T-helper 1 cell (primary cell): ENCODE measurements around the gene GLMP.
A peak's percentile ranks its signal among the peaks of the same experiment; 100 is the strongest.

ENCODE experiments used
- DNase-seq, 5 donors: peaks; one replicate each; pipeline ENCODE4 v3.0.0-alpha.2; 2012 to 2020

GLMP gene

DNA sequence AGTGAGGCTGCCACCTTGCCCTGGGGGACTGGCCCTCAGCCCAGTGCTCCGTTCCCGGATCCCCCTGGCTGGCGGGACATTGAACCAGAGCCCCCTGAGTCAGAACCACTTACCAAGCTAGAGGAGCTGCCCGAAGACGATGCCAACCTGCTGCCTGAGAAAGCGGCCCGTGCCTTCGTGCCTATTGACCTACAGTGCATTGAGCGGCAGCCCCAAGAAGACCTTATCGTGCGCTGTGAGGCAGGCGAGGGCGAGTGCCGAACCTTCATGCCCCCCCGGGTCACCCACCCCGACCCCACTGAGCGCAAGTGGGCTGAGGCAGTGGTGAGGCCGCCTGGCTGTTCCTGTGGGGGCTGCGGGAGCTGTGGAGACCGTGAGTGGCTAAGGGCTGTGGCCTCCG lies 10.0 kb downstream of the GLMP start:
- no peak for DNase-seq

DNA sequence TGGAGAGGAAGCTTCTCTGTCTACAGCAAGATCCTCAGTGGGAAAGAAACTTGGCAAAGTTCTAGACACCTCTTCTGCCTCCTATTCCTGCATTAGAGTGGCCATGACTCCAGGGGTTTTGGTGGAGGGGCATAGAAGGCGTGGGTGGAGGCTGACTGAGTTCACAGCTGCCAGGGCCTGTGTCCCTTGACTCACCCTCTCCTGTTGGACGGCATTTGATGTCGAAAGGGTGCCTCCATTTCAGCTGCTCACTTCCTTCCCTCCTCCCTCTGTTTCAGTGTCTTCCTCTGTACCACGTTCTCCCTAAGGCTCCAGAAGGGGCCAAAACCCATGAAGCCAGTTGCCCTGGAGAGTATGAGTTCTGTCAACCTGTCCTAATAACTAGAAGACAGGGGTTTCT lies 10.7 kb downstream of the GLMP start:
- no peak for DNase-seq

DNA sequence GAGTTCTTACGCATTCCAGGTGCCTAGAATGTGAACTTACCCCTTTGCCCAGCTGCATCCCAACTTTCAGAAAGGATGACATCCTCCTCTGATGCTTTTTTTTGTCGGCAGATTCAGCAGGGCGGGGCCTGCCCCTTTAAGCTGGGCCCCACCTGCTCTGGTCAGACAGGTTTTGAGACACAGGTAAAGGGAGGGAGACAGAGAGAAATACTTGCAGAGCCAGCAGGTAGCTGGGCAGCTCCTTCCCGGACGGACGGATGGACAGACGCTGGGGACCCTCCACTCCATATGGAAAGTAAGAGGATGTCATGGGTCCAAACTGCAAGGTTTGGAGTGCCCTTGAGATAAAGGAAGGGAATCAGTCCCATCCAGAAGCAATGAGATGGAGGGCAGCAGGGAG lies 11.4 kb downstream of the GLMP start, which contains the start of gene TMEM79:
TSS of gene TMEM79 (plus strand) at position 214 of the 400 bp plus-strand sequence. CDS start 902 bp downstream, outside the sequence.
- no peak for DNase-seq

DNA sequence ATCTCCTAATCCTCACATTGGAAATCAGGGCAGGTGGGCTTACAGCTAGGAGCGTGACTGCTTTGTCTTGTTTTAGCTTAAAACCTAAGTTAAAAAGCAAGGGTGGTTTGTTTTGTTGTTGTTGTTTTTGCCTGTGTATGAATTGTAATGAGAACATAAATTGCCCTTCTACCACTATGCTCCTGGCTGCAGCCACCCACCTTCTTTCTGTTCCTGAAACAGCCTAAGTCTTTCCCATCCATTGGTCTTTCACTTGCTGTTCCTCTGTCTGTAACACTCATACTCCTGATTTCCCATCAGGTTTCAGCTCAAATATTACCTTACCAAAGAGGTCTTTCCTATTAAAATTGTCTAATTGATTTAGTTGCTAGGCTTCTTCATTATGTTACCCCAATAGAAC lies 12.0 kb downstream of the GLMP start:
- no peak for DNase-seq

DNA sequence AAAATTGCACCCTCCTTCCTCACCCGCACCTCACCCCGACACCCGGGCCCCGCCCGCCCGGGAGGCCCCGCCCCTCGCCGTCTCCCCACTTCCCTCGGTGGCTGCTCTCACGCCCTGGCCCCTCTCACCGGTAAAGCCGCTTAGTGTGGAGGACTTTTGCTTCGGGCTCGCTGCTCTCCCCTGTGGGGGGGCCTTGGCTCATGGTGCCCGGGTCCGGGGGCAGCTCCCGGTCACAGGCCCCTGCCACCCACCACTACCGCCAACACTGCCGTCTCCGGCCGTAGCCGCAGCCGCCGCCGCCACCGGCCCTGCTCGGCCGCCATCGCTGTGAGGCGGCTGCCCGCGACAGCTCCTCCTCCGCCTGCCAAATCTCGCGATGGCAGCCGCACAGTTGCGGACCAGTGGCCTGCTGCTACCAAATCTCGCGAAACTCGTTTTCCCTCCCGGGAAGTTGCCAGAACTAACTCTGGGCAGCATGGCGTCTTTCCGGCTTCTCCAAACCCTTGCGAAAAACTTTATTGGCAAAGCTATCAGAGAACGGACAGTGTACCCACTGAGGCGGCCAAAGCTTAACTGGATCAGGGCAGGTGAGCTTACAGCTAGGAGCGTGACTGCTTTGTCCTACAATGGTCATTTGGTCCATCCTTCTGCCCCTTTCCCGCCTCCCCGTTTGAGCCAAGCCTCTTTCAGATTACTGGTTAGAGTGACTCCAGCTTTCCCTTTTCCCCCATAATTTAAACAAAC lies 12.8 kb downstream of the GLMP start, which contains the start of gene SMG5:
TSS of gene SMG5 (minus strand) at position 347 of the 744 bp plus-strand sequence. CDS start at position 202, 145 bp downstream.
- DNase-seq: peak; percentile 91 to 98 (median 95)

DNA sequence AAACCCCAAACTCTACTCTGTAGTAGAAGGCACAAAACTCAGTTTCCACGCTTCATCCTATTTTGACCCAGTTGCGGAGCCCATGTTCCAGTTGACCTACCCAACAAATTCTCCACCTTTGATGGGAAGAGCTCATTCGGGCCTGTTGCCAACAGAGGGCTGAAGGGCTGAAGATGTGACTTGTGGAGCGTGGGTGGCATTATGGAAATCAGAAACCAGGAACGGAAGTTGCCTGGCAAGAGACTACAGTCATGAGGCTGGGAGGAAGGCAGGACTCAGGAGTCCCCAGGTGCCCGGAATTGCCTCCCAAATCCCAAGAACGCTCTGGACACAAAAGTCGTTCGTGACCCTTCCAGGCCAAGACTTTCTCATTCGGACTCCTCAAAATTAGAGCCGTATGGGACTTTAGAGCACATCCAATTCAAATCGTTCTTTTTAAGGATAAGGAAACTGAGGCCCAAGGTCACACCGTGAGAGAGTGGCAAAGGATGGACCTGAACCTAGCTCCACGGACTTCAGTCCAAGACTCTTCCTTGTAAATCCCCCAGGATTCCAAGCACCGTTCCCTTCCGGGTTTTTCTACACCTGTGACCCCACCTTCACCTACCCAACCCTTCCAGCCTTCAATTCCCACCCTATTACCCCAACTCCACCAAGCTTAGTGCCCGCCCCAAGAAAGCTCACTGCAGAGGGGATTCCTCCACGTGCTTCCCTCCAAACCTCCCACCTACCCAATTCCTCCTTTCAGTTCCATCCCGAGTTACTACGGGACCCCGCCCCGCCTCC lies 13.6 kb downstream of the GLMP start:
- no peak for DNase-seq

DNA sequence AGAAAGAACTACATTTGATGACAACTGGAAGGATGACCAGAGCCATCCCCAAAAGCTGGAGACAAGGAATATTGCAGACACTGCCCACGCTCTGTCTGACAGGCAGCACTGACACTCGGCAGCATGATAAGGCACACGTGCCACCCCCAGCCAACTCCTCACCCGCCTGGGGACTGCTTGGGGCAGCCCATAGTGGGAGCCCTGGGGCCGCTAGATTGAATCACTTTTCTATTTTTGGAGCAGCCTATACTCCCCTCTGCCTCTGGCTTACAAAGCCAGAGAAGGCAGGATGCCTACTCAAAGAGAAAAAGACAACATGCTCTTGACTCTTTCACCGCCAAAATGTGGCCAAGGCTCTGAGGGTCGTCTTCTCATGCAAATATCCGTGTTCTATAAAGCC lies 14.2 kb downstream of the GLMP start:
- DNase-seq: peak in 1 of 5 donors; percentile 46

DNA sequence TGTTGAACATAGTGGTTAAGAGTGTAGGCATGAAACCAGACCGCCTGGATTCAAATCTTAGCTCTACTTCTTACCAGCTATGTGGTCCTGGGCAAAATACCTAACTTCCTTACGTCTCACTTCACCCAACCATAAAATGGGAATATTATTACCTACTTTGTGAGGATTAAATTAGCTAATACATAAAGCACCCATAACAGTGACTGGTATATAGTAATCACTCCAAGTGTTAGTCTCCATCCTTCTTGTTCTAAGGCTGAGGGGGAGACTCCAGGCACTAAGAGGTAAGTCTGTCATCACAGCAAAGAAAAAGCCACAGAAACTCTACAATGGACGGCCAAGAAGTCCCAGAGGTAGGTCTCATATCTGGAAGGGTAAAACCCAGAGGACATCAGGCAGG lies 15.6 kb downstream of the GLMP start:
- DNase-seq: no peak

DNA sequence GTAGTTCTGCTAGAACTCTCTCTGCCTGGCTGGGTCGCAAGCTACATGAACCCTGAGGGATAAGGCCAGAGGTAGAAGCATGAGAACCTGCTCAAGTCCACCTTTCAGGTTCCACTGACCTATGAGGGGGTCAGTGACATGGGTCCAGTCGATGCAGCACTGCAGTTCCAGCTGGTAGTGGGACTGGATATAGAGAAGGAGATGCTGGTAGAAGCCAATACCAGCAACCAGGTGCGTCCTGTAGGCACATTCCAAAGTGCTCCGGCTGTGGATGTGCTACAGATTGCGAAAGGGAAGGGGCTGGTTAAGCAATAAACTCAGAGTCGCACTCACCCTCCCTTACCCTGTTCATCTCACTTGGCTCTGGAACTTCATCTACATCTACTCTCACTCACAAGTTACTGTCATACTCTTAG lies 18.5 kb downstream of the GLMP start:
- DNase-seq: no peak

DNA sequence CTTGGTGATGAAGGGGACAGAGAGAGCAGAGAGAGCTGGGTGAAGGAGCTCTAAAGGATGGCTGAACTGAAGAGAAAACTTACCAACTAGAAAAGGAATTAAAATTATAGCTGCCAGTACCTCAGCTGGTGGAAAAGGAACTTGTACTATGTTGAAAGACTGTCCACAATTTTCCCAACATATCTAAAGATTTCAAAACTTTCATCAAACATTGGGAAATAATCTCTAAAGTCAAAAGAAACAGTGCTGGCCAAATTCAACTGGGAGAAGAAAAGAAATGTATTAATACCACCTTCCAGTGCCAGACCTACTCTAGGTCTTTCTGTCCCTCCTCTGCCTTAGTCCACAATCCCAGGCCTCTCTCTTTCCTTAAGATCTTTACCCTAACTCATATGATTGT lies 18.9 kb downstream of the GLMP start:
- DNase-seq: no peak

DNA sequence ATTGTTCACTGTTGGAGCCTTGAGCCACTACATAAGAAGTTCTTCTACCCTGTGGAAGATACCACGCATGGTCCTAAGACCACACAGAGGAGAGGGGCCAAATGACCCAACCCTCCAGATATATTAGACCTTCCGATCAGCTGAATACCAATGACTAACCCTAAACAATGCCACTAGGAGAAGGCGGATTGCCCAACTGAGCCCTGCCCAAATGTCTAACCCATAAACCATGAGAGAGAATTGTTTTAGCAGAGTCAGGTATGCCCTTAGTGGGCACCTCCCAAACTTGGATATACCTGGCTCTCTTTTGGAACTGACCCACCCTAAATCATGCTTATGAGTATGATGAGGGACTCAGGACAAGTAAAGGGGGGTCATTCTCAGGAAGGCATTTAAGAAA lies 25.2 kb downstream of the GLMP start:
- no peak for DNase-seq

DNA sequence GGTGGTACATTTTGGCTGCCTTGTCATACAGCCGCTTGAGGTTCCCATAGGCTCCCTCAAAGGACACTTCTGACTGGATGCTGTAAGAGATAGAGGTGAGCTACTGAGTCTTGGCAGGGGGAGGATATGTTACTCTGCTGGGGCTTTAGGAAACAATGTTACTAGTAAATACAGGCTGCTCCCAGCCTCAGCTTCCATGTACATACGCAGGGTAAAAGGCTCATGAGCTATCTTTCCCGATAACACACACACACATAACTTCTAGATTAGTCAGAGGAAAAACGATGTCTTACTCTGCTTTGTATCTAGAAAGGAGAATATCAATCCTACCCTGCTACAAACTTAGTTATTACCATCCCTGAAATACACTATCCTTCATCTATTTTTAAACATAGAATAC lies 27.1 kb downstream of the GLMP start:
- no peak for DNase-seq

DNA sequence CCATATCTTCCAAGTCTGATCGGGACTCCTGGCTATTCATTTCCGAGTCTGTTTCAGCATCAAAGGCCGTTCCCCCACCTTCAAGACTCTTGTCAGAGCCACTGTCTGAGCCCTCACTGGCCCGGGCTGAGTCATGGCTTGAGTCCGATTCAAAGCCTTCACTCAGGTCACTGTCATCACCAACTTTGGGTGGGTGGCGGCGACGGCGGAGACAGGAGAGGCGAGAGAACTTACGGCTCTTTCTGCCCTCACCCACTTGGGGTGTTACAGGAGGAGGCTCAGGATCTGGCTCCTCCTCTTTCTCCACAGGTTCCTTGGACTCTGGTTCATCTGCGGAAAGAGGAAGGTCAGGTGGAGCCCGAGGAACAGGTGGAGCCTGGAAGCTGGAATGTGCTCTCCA lies 29.4 kb downstream of the GLMP start:
- DNase-seq: no peak

DNA sequence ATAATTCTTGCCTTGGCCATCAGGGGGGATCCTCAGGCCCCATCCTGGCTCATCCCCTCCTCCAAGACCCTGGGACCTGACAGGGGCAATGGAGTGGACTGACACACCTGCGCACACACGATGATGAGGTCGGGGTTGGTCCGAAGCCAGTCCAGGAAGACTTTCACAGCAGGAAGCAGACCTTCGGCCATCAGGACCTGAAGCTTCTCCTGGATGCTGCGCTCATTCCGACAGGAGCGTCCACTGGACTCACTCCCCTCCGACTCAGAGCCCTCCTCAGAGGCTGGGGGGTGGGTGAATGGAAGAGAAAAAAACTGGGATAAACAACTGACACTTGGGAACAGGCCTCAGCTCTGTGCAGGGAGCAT lies 32.2 kb downstream of the GLMP start:
- DNase-seq: no peak

DNA sequence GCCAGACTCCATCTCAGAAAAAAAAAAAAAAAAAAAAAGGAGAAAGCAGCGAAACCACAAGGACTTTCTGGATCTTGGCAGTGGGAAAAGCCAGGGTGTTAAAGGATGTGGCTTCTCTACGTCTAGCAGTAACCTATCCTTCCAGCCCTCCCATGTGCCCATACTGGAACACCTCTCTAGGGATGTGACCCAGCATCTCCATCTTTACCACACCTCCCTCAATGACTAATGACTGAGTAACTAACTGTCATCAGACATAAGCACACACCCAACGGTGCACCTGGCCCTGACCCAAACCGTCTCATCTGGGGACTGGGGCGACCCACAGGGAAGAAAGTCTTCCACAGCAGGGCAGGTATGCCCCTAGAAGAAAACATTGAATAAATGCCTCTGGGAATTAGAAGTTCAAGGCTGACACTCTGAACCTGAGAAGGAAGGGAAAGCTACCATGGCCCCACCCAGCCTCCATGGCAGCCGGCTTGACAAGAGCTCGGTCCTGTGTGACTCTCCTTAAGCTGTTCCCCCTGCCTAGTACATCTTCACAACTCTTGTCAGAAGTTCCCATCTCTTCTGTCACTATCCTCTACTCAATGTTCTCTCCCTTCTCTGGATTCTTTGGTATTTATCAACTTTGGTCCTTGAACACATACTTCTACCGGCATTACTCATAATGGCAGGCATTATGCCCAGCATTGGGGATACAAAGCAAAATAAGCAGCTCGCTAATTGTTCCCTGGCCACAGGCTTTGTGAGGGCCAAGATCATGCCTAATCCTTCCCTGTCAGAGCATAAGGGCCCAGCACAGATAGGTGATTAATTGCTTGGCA lies 32.8 kb downstream of the GLMP start:
- DNase-seq: no peak

DNA sequence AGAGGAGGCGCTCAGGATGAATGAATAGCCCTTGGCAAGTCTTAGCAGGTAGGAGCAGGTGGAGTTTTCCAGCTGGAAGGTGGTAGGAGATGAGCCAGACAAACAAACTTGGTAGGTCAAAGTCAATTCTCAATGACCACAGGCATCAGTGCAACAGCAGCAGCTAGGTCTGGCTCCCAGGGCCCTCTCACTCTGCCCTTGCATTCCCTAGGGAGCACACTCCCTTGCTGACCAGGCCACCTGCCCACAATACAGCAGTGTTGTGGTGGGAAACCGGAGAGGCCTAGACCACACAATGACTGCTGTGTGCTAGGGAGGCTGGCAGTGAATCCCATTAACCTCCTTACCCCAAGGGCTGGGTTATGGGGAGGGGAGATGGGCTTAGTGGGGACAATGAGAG lies 34.6 kb downstream of the GLMP start:
- DNase-seq: no peak

DNA sequence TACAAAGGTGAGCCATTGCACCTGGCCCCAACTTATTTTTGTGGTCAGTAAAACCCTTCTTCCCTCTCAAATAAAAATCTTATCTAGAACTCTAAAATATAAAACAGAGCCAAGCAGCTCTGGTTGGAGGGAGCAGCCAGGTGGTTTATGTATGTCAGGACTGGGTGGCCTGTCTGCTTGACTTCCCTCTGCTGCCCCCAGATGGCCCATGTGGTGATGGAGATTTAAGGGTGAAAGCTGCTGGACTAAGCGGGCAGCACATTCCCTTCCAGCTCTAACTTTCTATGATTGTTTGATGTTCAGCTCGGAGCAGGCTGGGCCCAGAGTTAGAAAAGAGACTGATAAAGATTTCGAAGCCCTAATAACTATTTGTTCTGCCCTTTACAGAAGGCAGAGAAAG lies 35.7 kb downstream of the GLMP start:
- no peak for DNase-seq

DNA sequence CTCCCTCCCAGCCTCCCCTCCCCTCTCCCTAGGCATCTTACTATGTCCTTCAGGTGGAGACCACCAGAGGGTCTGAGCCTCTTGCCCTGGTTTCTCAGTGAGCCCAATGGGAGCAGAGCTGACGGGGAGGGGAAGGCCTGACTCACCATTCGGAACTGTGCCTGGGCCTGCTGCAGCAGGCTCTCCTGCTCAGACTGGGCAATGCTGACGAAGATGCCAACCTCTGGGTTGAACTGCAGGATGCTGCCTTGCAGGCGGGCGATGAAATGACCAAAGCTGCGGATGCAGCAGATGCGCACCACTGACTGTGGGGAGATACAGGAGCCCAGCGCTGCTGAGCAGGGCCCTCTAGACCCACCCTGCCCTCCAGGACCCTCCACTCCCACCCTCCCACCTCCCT lies 36.6 kb downstream of the GLMP start:
- no peak for DNase-seq

DNA sequence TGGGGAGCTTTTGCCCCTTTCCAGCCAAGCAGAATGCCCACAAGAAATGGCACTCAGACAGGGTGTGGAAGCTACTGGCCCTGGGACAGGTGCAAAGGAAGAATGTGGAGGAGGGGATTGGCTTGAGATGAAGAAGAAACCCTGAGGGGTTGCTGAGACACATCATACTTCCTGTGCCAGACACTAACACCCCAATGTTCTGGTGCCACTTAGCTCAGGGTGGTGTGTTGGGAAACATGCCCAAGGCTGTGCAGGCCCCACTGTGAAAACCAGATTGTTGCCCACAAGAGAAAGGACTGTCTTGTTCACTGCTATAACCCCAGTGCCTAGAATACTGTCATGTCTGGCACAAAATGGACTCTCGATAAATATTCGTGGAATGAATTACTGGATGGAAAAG lies 37.8 kb downstream of the GLMP start:
- DNase-seq: no peak

DNA sequence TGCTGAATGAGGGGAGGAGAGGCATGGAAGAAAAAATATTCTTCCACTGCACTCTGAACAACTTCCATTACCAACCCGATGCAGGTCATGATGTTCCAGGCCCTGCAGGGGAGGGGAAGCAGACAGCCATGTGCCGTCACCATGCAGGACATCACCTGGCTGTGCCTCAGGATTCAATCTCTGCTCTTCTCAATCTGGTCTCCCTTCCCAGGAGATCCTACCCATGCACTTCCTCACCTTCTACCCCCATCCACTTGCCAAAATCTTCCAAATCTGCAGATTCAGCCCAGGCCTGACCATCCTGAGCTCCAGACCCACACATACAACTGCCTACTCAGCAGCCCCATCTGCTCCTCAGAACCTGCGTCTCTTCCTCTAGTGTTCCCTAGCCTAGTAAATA lies 41.8 kb downstream of the GLMP start:
- no peak for DNase-seq

DNA sequence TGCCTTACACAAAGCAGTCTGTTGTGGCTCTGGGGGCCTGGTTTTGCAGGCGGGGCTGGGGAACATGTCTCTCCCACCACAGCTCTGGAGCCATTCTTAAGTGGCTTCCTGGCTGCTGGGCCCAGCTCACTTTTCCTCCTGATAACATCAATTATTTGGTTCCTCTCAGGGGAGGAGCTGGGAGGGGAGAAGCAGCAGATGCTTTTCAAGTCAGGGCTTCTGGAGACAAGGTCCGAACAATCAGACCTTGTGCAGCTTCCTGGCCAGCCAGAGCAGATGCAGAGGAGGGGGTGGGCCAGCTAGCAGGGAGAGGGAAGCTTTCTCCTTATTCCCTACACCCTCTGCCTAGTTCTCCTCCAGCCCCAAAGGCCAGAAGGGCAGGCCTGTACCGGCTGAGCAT lies 44.0 kb downstream of the GLMP start:
- no peak for DNase-seq

DNA sequence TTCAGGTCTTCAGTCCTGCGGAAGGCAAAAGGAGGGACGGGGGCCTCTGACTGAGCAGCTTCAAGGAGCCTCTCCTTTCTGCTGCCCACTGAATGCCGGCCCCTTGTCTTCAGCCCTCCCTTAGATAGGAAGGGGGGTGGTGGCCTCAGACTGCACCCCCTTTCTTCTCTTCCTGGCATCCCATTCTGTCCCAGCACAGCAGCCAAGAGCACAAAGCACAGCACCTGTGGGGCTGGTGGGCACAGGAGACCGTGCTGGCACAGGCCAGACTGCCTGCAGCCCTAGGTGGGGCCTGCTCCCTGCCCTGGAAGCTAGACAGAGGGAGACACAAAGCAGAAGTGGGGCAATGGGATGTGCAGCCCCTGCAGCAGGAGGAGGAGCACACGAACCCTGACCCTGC lies 45.9 kb downstream of the GLMP start:
- DNase-seq: no peak

DNA sequence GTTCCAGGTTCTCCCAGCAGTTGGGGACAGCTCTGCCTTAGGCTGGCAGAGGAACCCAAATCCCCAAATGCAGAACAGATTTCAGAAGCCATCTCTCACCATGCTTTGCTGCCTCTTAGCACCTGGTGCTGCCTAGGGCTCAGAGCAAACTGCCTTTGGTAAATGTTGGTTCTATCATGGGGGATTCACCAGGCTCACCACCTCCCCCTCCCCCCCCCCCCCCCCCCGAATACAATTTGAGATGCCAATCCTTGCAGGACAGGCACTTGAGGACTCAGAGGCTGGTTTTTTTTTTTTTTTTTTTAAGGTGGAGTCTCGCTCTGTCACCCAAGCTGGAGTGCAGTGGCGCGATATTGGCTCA lies 47.2 kb downstream of the GLMP start:
- no peak for DNase-seq
